HCT116 (cell line): ENCODE measurements around the gene NF1. TPM values are rescaled to one million over a fixed set of nuclear protein-coding genes. Genes with fewer than 3 reads are reported as not detected.
A peak's percentile ranks its signal among the peaks of the same experiment; 100 is the strongest.

ENCODE experiments used
- ATAC-seq: fragments of 200-7000 bp; cut with Tn5 transposase; 2 replicates; pipeline ENCODE4 v1.9.1; 2020; ENCODE audit warnings: mild to moderate bottlenecking, moderate library complexity
- BruUV-seq: library from RNA; stranded (reverse); fragments of 400-500 nt; replicated peaks from 2 replicates; lab custom pipeline; 2021; lab: Mats Ljungman, UMichigan
- CTCF ChIA-PET: fragments of 300-600 bp; sonication (Branson Sonifier 250); formaldehyde crosslinking; loops from one replicate; lab custom pipeline; 2021; ENCODE audit warnings: antibody characterized with exemption; lab: Charles Lee
- POLR2A ChIA-PET: fragments of 300-600, 350-600 bp; sonication (Branson Sonifier 250); formaldehyde crosslinking; loops from one replicate; lab custom pipeline; 2021; ENCODE audit warnings: antibody characterized with exemption; lab: Charles Lee
- RAD21 ChIA-PET, 2 experiments: fragments of 300-600 bp; sonication (Branson Sonifier 250); formaldehyde crosslinking; loops; one replicate each; lab custom pipeline; 2023; ENCODE audit warnings: low total read pairs in 2 of 2; ENCODE audit not compliant: uncharacterized antibody in 2 of 2, unreplicated experiment in 2 of 2, low non-redundant PET in 1 of 2; lab: Charles Lee
- DNase-seq: peaks from one replicate; pipeline ENCODE4 v3.0.0-alpha.2; 2010; ENCODE audit warnings: low read depth, low spot score
- H2AFZ ChIP-seq: fragments of 200-600 bp; shearing (Covaris generic), sonication (generic); 2 replicates; pipeline ENCODE4 v1.6.1; 2017; ENCODE audit warnings: low read depth, mixed run types, mixed read lengths, antibody characterized with exemption, low read length; ENCODE audit not compliant: poor library complexity, severe bottlenecking
- H3K27ac ChIP-seq: 2 replicates; pipeline ENCODE4 v1.5.1; 2012; ENCODE audit warnings: low read depth, low read length
- H3K27me3 ChIP-seq: fragments of 200-600 bp; sonication (generic); 2 replicates; pipeline ENCODE4 v1.6.1; 2016; ENCODE audit warnings: mixed run types, low read length, mixed read lengths; ENCODE audit not compliant: insufficient read depth
- H3K36me3 ChIP-seq, 2 experiments: fragments of 200-500 bp in 1 of 2; fragments of 200-600 bp in 1 of 2; sonication (Bioruptor generic) in 1 of 2; sonication (generic) in 1 of 2; 2 replicates each; pipeline versions ENCODE4 v1.5.1 to v1.6.1; 2014 to 2016; ENCODE audit warnings: low read length in 2 of 2, inconsistent platforms in 1 of 2, mixed read lengths in 1 of 2, mixed run types in 1 of 2; ENCODE audit not compliant: insufficient read depth in 2 of 2, control insufficient read depth in 1 of 2
- H3K4me1 ChIP-seq, 2 experiments: fragments of 200-600 bp in 1 of 2; sonication (generic) in 1 of 2; 2 replicates each; pipeline versions ENCODE4 v1.5.1 to v1.6.1; 2012 to 2017; ENCODE audit warnings: low read length in 2 of 2, inconsistent platforms in 1 of 2, mild to moderate bottlenecking in 1 of 2, mixed read lengths in 1 of 2, mixed run types in 1 of 2, moderate library complexity in 1 of 2; ENCODE audit not compliant: insufficient read depth in 2 of 2, control insufficient read depth in 1 of 2
- H3K4me2 ChIP-seq: fragments of 200-600 bp; sonication (generic); 2 replicates; pipeline ENCODE4 v1.6.1; 2017; ENCODE audit warnings: mixed run types, low read length, mixed read lengths
- H3K4me3 ChIP-seq, 2 experiments: fragments of 200-600 bp in 1 of 2; sonication (generic) in 1 of 2; replicated peaks in 1 of 2; 2 replicates each; pipeline ENCODE4 v1.5.1; 2011 to 2016; ENCODE audit warnings: low read length in 2 of 2, control low read depth in 1 of 2, low read depth in 1 of 2, mild to moderate bottlenecking in 1 of 2, mixed read lengths in 1 of 2, mixed run types in 1 of 2
- H3K79me2 ChIP-seq: fragments of 200-600 bp; sonication (generic); 2 replicates; pipeline ENCODE4 v1.6.1; 2017; ENCODE audit warnings: mild to moderate bottlenecking, mixed run types, low read length, moderate library complexity, mixed read lengths; ENCODE audit not compliant: insufficient read depth
- H3K9ac ChIP-seq: fragments of 200-600 bp; sonication (generic); 2 replicates; pipeline ENCODE4 v1.6.1; 2016; ENCODE audit warnings: low read length, mixed read lengths
- H3K9me2 ChIP-seq: fragments of 200-600 bp; sonication (generic), shearing (Covaris generic); 2 replicates; pipeline ENCODE4 v1.6.1; 2017; ENCODE audit warnings: mixed run types, mild to moderate bottlenecking, moderate library complexity; ENCODE audit not compliant: insufficient read depth
- H3K9me3 ChIP-seq, 2 experiments: fragments of 200-500 bp in 1 of 2; fragments of 200-600 bp in 1 of 2; sonication (Bioruptor generic) in 1 of 2; sonication (generic) in 1 of 2; 2 replicates each; pipeline ENCODE4 v1.6.1; 2014 to 2017; ENCODE audit warnings: low read length in 2 of 2, mixed read lengths in 2 of 2, inconsistent platforms in 1 of 2, low read depth in 1 of 2, mild to moderate bottlenecking in 1 of 2, mixed run types in 1 of 2, moderate library complexity in 1 of 2; ENCODE audit not compliant: control insufficient read depth in 1 of 2, insufficient read depth in 1 of 2
- H4K20me1 ChIP-seq: fragments of 200-600 bp; sonication (generic), shearing (Covaris generic); 2 replicates; pipeline ENCODE4 v1.6.1; 2017; ENCODE audit warnings: mixed run types, mild to moderate bottlenecking, moderate library complexity; ENCODE audit not compliant: insufficient read depth
- CEBPB ChIP-seq: IDR thresholded peaks from 2 replicates; pipeline ENCODE4 v1.6.1; 2012; ENCODE audit warnings: low read depth
- ELF1 ChIP-seq: IDR thresholded peaks from 2 replicates; pipeline ENCODE4 v1.6.1; 2012; ENCODE audit warnings: low read depth, borderline replicate concordance
- EZH2 ChIP-seq: fragments of 200-600 bp; sonication (generic); IDR thresholded peaks from 2 replicates; pipeline ENCODE4 v1.6.1; 2017; ENCODE audit warnings: antibody characterized with exemption, mixed run types
- JUND ChIP-seq: IDR thresholded peaks from 2 replicates; pipeline ENCODE4 v1.6.1; 2012
- POLR2A ChIP-seq: IDR thresholded peaks from 2 replicates; pipeline ENCODE4 v1.7.0; 2011; ENCODE audit warnings: borderline replicate concordance; ENCODE audit not compliant: insufficient read depth, insufficient read length; ENCODE audit errors: extremely low read depth
- RAD21 ChIP-seq: IDR thresholded peaks from 2 replicates; pipeline ENCODE4 v1.6.1; 2012; ENCODE audit warnings: low read depth, mild to moderate bottlenecking
- SIN3A ChIP-seq: IDR thresholded peaks from 2 replicates; pipeline ENCODE4 v1.6.1; 2012; ENCODE audit warnings: low read depth
- SP1 ChIP-seq: IDR thresholded peaks from 2 replicates; pipeline ENCODE4 v1.6.1; 2012; ENCODE audit warnings: low read depth
- SRF ChIP-seq: IDR thresholded peaks from 2 replicates; pipeline ENCODE4 v1.6.1; 2012; ENCODE audit warnings: low read depth
- YY1 ChIP-seq: IDR thresholded peaks from 2 replicates; pipeline ENCODE4 v1.6.1; 2011; ENCODE audit warnings: low read length, low read depth, moderate library complexity, mild to moderate bottlenecking; ENCODE audit not compliant: insufficient replicate concordance; ENCODE audit errors: extremely low read depth
- ZFX ChIP-seq: fragments of 450-650 bp; IDR thresholded peaks from 2 replicates; pipeline ENCODE4 v1.6.1; 2017
- ZNF274 ChIP-seq: fragments of 200-500 bp; sonication (Bioruptor generic); IDR thresholded peaks from 2 replicates; pipeline ENCODE4 v1.6.1; 2014; ENCODE audit warnings: mild to moderate bottlenecking, low read depth, low read length, inconsistent platforms
- intact Hi-C: fragments of 100-400 bp; cut with micrococcal nuclease; formaldehyde crosslinking; loops from 2 replicates; pipeline ENCODE4 v1.10.0; 2022
- total RNA-seq: library from RNA; stranded (reverse); gene quantifications from one replicate; pipeline ENCODE4 v1.2.1, GENCODE V29; 2021; ENCODE audit not compliant: unreplicated experiment
- TF ChIP-seq, protein P1 (sequence below), 3 experiments: fragments of 200-600 bp in 1 of 3; sonication (generic) in 1 of 3; IDR thresholded peaks in 2 of 3; conservative IDR thresholded peaks in 1 of 3; 2 replicates each; pipeline ENCODE4 v1.5.1; 2012 to 2017; ENCODE audit warnings: low read depth in 2 of 3, low read length in 2 of 3, antibody characterized with exemption in 1 of 3, borderline replicate concordance in 1 of 3, control low read depth in 1 of 3, mild to moderate bottlenecking in 1 of 3, mixed read lengths in 1 of 3, mixed run types in 1 of 3, moderate library complexity in 1 of 3; ENCODE audit not compliant: insufficient read depth in 1 of 3
- TF ChIP-seq, protein P2 (sequence below): IDR thresholded peaks from 2 replicates; pipeline ENCODE4 v1.6.1; 2012

The NF1 gene
- total RNA-seq, 1 experiment from 2014 or later = 20.8 TPM

GRCh38 chr17:31211352-31212012, 116.7 kb downstream of the NF1 start:
- Histone ChIP-seq H3K4me1 (no peaks in the 10 kb centered on the region), H3K4me2 (no peak overlapping the region), H2AFZ (no peak overlapping the region), H3K79me2 (no peaks in the 10 kb centered on the region), H3K9me2 (no peaks in the 10 kb centered on the region), H4K20me1 (no peaks in the 10 kb centered on the region; the same call in 1 of the 2 replicates), H3K9me3 (no peaks in the 10 kb centered on the region), H3K27ac (no peak overlapping the region), H3K4me3 (no peak overlapping the region), H3K36me3 (no peaks in the 10 kb centered on the region), H3K9ac (no peak overlapping the region), H3K27me3 (no peaks in the 10 kb centered on the region)
- BruUV-seq = no TSS peak
- intact Hi-C loops = no loop called here
- DNase-seq (no peak), ATAC-seq (no peak)
- ChIA-PET POLR2A (no interaction called here), RAD21 (no interaction called here), CTCF (no interaction called here)
- no peak for TF ChIP-seq SP1
- TF ChIP-seq CEBPB = no peak
- TF ChIP-seq POLR2A = no peak

- Histone ChIP-seq H3K9me2 (no peaks in the 10 kb centered on the region), H3K79me2 (no peaks in the 10 kb centered on the region), H3K27ac (no peak overlapping the region), H3K4me1 (no peaks in the 10 kb centered on the region), H3K27me3 (no peaks in the 10 kb centered on the region), H3K36me3 (peaks cover 0 to 2% of the 10 kb centered on the region in 2 experiments; a peak in 1 of 4 replicates), H2AFZ (no peak overlapping the region), H3K9ac (no peak overlapping the region), H3K9me3 (no peaks in the 10 kb centered on the region), H3K4me3 (no peak overlapping the region), H3K4me2 (no peak overlapping the region), H4K20me1 (no peaks in the 10 kb centered on the region; the same call in 1 of the 2 replicates)
- no peak for TF ChIP-seq CEBPB
- TF ChIP-seq SRF = no peak
- peak; percentile 70 for TF ChIP-seq RAD21
- TF ChIP-seq JUND = no peak
- TF ChIP-seq, protein P1, sequence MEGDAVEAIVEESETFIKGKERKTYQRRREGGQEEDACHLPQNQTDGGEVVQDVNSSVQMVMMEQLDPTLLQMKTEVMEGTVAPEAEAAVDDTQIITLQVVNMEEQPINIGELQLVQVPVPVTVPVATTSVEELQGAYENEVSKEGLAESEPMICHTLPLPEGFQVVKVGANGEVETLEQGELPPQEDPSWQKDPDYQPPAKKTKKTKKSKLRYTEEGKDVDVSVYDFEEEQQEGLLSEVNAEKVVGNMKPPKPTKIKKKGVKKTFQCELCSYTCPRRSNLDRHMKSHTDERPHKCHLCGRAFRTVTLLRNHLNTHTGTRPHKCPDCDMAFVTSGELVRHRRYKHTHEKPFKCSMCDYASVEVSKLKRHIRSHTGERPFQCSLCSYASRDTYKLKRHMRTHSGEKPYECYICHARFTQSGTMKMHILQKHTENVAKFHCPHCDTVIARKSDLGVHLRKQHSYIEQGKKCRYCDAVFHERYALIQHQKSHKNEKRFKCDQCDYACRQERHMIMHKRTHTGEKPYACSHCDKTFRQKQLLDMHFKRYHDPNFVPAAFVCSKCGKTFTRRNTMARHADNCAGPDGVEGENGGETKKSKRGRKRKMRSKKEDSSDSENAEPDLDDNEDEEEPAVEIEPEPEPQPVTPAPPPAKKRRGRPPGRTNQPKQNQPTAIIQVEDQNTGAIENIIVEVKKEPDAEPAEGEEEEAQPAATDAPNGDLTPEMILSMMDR (IDR thresholded peaks at IDR 0.05 in 2 of 3, conservative IDR thresholded peaks at IDR 0.05 in 1 of 3; ENCODE audit: borderline replicate concordance in 1 of 3, insufficient read depth in 1 of 3, low read depth in 2 of 3, low read length in 2 of 3) = peak in 2 of 3 experiments; percentile 56 to 71; a peak in 4 of 6 replicates
- TF ChIP-seq YY1 = no peak
- no peak for TF ChIP-seq ZNF274
- no peak for TF ChIP-seq EZH2
- no peak for TF ChIP-seq ELF1
- no peak for TF ChIP-seq ZFX
- TF ChIP-seq, protein P2, sequence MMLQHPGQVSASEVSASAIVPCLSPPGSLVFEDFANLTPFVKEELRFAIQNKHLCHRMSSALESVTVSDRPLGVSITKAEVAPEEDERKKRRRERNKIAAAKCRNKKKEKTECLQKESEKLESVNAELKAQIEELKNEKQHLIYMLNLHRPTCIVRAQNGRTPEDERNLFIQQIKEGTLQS = no peak
- no peak for TF ChIP-seq SIN3A
- no peak for TF ChIP-seq SP1
- ATAC-seq (no peak), DNase-seq (peak; percentile 19)
- no TSS peak for BruUV-seq
- POLR2A ChIA-PET = no interaction called here
- RAD21 ChIA-PET = no interaction called here
- CTCF ChIA-PET = interaction anchor here (0.6 to 1.4 kb wide), 3 partner anchors 8 to 19 kb away, joined by 3 to 5 read pairs (median 3); no protein-coding TSS in a partner anchor
- intact Hi-C loops = loop anchor here (1.0 kb wide), 1 partner anchor 204 kb away; no protein-coding TSS in a partner anchor
Observed at GRCh38 chr17:31216031-31216751, 121.4 kb downstream of the NF1 start.
